ENCODE data around the gene CAB39.

Gene CAB39

GRCh38 chr2:230757476-230757875 lies 44.8 kb downstream of the CAB39 start:
- DNase-seq (ENCODE audit: low read depth in 2 of 2): no peak

GRCh38 chr2:230758566-230759480 lies 46.2 kb downstream of the CAB39 start:
- DNase-seq (ENCODE audit: low read depth in 2 of 2): no peak

GRCh38 chr2:230759481-230760167 lies 47.0 kb downstream of the CAB39 start:
- DNase-seq (ENCODE audit: low read depth in 2 of 2): no peak

GRCh38 chr2:230761704-230762103 lies 49.1 kb downstream of the CAB39 start:
- no peak for DNase-seq (ENCODE audit: low read depth in 2 of 2)

GRCh38 chr2:230762317-230762896 lies 49.8 kb downstream of the CAB39 start:
- DNase-seq (ENCODE audit: low read depth in 2 of 2): no peak

GRCh38 chr2:230764346-230764745 lies 51.7 kb downstream of the CAB39 start:
- DNase-seq (ENCODE audit: low read depth in 2 of 2): no peak

GRCh38 chr2:230765611-230766300 lies 53.1 kb downstream of the CAB39 start:
- no peak for DNase-seq (ENCODE audit: low read depth in 2 of 2)

- no peak for DNase-seq (ENCODE audit: low read depth in 2 of 2)
Measured at GRCh38 chr2:230767862-230768388, 55.3 kb downstream of the CAB39 start.

- DNase-seq (ENCODE audit: low read depth in 2 of 2): no peak
Measured at GRCh38 chr2:230770804-230771203, 58.2 kb downstream of the CAB39 start.

GRCh38 chr2:230772156-230772555 lies 59.5 kb downstream of the CAB39 start:
- DNase-seq (ENCODE audit: low read depth in 2 of 2): no peak

- no peak for DNase-seq (ENCODE audit: low read depth in 2 of 2)
Measured at GRCh38 chr2:230773039-230773773, 60.6 kb downstream of the CAB39 start.

- no peak for DNase-seq (ENCODE audit: low read depth in 2 of 2)
Measured at GRCh38 chr2:230774348-230774951, 61.8 kb downstream of the CAB39 start.

GRCh38 chr2:230775737-230776136 lies 63.1 kb downstream of the CAB39 start:
- no peak for DNase-seq (ENCODE audit: low read depth in 2 of 2)

GRCh38 chr2:230777721-230778120 lies 65.1 kb downstream of the CAB39 start:
- DNase-seq (ENCODE audit: low read depth in 2 of 2): no peak

- DNase-seq (ENCODE audit: low read depth in 2 of 2): no peak
Measured at GRCh38 chr2:230778350-230779063, 65.9 kb downstream of the CAB39 start.

- DNase-seq (ENCODE audit: low read depth in 2 of 2): no peak
Measured at GRCh38 chr2:230779126-230779525, 66.5 kb downstream of the CAB39 start.

- no peak for DNase-seq (ENCODE audit: low read depth in 2 of 2)
Measured at GRCh38 chr2:230779607-230780006, 67.0 kb downstream of the CAB39 start.

GRCh38 chr2:230781130-230781797 lies 68.6 kb downstream of the CAB39 start:
- DNase-seq (ENCODE audit: low read depth in 2 of 2): peak in 1 of 2 donors; percentile 7

- DNase-seq (ENCODE audit: low read depth in 2 of 2): no peak
Measured at GRCh38 chr2:230783101-230783500, 70.5 kb downstream of the CAB39 start.

All from activated CD8-positive, alpha-beta memory T cell treated with anti-CD3 and anti-CD28 coated beads for 4 hours (primary cell).